Cardiac muscle cell (in vitro differentiated cells and primary cell): ENCODE measurements around the gene ERI2. TPM values are rescaled to one million over a fixed set of nuclear protein-coding genes. Genes with fewer than 3 reads are reported as not detected.

ENCODE experiments used
- DNase-seq, 2 donors: peaks; one replicate each; pipeline versions ENCODE4 v3.0.0 to v3.0.0-alpha.2; 2010 to 2017; ENCODE audit warnings: low read depth in 1 of 2, low spot score in 1 of 2
- H3K27ac ChIP-seq: fragments of 200-600 bp; sonication (generic); 2 replicates; pipeline ENCODE4 v1.5.1; 2016
- H3K27me3 ChIP-seq: fragments of 200-600 bp; sonication (generic); 2 replicates; pipeline ENCODE4 v1.6.0; 2016; ENCODE audit warnings: control low read depth
- H3K36me3 ChIP-seq: fragments of 200-600 bp; sonication (generic); 2 replicates; pipeline ENCODE4 v1.5.1; 2016; ENCODE audit warnings: control low read depth
- H3K4me1 ChIP-seq: fragments of 200-600 bp; sonication (generic); 2 replicates; pipeline ENCODE4 v1.8.1; 2017; ENCODE audit warnings: low read depth, mild to moderate bottlenecking, mixed run types
- H3K4me3 ChIP-seq: fragments of 200-600 bp; sonication (generic); 2 replicates; pipeline ENCODE4 v1.5.1; 2016; ENCODE audit warnings: mild to moderate bottlenecking
- H3K9me3 ChIP-seq: fragments of 200-600 bp; sonication (generic); 2 replicates; pipeline ENCODE4 v1.5.1; 2017; ENCODE audit warnings: low read depth, mild to moderate bottlenecking, control low read depth
- polyA plus RNA-seq: library from polyadenylated mRNA; unstranded; fragments of >200 nt; fragmentation: Nextera tagmentation; extraction: Ambion mirVana; gene quantifications from 2 replicates; pipeline ENCODE4 v1.2.1, GENCODE V29; 2016
- total RNA-seq: library from RNA; depleted of rRNA; stranded (reverse); fragments of >200 nt; gene quantifications from 2 replicates; pipeline ENCODE4 v1.2.3, GENCODE V29; 2016
- TF ChIP-seq, protein P1 (sequence below): IDR thresholded peaks from 2 replicates; pipeline ENCODE4 v1.5.1; 2012; ENCODE audit warnings: low read depth, mild to moderate bottlenecking, low read length

ERI2 gene
- total and polyA plus RNA-seq, 2 experiments from 2014 or later, result 18.1 to 28.0 TPM

DNA sequence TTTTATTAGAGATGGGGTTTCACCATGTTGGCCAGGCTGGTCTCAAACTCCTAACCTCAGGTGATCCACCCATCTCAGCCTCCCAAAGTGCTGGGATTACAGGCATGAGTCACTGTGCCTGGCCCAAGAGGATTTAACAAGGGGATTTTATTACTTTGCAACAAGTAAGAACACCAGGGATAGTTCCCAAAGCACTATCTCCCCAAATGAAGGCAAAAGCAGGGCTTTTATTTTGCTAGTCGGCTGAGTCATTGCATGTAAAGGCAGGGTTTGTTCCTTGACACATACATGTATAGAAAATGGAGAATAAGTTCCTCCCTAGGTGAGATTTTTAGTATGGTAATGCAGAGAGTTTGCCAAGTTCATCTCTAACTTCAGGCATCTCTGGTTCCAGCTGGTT is 24.1 kb upstream of the ERI2 start:
- Histone ChIP-seq H3K4me1 (no peaks in the 10 kb centered on the region), H3K9me3 (no peaks in the 10 kb centered on the region), H3K4me3 (no peak overlapping the region), H3K27ac (no peak overlapping the region), H3K27me3 (no peaks in the 10 kb centered on the region), H3K36me3 (peaks cover 10% of the 10 kb centered on the region)
- TF ChIP-seq, protein P1, sequence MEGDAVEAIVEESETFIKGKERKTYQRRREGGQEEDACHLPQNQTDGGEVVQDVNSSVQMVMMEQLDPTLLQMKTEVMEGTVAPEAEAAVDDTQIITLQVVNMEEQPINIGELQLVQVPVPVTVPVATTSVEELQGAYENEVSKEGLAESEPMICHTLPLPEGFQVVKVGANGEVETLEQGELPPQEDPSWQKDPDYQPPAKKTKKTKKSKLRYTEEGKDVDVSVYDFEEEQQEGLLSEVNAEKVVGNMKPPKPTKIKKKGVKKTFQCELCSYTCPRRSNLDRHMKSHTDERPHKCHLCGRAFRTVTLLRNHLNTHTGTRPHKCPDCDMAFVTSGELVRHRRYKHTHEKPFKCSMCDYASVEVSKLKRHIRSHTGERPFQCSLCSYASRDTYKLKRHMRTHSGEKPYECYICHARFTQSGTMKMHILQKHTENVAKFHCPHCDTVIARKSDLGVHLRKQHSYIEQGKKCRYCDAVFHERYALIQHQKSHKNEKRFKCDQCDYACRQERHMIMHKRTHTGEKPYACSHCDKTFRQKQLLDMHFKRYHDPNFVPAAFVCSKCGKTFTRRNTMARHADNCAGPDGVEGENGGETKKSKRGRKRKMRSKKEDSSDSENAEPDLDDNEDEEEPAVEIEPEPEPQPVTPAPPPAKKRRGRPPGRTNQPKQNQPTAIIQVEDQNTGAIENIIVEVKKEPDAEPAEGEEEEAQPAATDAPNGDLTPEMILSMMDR, result no peak
- DNase-seq, result no peak

DNA sequence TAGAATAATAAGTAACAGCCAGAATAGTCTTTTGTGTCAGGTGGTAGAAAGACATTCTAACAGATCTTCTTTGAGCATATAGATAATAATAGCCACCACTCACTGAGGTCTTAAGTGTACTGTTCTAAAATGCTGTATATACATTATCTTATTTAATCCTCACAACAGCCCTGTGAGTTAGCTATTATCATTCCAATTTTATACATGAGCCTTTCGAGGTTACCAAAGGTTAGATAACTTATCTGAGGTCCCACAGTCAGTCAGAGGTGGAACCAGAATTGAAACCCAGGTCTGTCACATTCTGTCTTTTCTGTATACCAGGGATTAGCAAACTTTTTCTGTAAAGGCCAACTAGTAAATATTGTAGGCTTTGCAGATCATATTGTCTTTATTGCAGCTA is 23.3 kb upstream of the ERI2 start:
- Histone ChIP-seq H3K4me1 (no peaks in the 10 kb centered on the region), H3K27ac (no peak overlapping the region), H3K27me3 (no peaks in the 10 kb centered on the region), H3K4me3 (no peak overlapping the region), H3K9me3 (no peaks in the 10 kb centered on the region), H3K36me3 (peaks cover 10% of the 10 kb centered on the region)
- TF ChIP-seq, protein P1, result no peak
- no peak for DNase-seq

DNA sequence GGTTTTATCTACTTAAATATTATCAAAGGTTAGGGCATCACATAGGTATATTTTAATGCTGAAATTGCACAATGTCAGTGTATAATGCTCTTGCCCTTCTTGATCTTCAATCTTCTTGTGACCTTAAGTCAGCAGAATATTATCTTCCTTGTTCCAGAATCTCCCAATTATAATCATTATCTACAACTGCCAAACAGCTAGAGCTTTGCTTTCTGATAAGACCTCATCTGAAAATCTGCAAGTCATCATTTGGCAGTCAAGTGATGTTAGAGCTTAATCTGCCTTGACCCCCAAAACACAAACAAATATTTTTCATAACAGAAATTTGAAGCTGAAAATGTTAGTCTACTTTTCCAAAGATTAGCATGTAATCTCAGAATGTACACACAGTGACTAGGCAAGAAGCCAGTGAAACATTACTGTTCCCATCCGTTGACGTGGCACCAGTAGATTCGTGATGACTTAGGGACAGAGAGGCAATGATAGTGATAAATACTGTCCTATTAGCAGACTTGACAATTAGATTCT is 19.8 kb upstream of the ERI2 start:
- Histone ChIP-seq H3K36me3 (peaks cover 13% of the 10 kb centered on the region), H3K4me3 (no peak overlapping the region), H3K4me1 (peaks cover 3% of the 10 kb centered on the region), H3K27me3 (no peaks in the 10 kb centered on the region), H3K27ac (no peak overlapping the region), H3K9me3 (no peaks in the 10 kb centered on the region)
- peak in 1 of 2 donors; percentile 40 for DNase-seq
- TF ChIP-seq, protein P1, result no peak

DNA sequence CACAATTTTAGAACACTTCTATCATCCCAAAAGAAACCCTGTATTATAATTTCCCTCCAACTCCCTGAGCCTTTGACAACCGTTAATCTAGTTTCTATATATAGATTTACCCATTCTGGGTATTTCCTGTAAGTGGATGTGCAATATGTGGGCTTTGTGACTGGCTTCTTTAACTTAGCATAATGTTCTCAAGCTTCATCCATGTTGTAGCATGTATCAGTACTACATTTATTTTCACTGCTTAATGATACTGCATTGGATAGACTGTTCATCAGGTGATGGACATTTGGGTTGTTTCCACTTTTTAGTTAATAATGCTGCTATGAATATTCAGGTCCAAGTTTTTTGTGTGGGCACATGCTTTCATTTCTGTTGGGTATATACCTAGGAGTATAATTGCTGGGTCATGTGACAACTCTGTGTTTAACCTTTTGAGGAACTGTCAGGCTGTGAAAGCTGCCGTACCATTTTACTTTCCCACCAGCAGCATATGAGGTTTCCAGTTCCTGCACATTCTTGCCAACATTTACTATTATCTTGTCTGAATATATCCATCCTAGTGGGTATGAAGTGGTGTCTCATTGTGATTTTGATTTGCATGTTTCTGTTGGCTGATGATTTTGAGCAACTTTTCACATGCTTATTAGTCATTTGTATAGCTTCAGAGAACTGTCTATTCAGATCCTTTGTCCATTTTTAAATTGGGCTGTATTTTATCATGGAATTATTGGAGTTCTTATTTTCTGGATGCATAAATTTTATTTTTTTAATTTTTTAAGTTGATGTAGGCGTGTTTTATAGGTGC is 16.5 kb upstream of the ERI2 start:
- H3K4me3 ChIP-seq, result no peak overlapping the region
- H3K4me1 ChIP-seq, result peaks cover 3% of the 10 kb centered on the region

DNA sequence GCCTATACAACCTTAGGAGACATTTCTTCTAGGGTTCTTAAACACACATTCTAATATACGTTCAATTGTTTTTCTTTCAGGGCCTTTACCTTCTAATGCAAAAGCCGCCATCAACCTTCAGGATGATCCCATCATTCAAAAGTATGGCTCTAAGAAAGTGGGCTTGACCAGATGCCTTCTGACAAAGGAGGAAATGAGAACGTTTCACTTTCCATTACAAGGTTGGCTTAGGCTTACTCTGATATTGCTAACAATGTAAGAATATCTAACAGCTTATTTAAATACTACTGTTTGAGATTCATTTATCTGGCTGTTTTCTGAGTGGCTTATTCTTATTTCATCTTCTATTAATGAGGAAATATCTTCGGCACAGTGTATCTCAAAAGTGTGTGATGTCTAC is 15.4 kb upstream of the ERI2 start:
- Histone ChIP-seq H3K36me3 (peaks cover 12% of the 10 kb centered on the region), H3K4me3 (no peak overlapping the region), H3K27ac (no peak overlapping the region), H3K9me3 (no peaks in the 10 kb centered on the region), H3K27me3 (no peaks in the 10 kb centered on the region), H3K4me1 (peaks cover 3% of the 10 kb centered on the region)
- no peak for DNase-seq
- TF ChIP-seq, protein P1, result no peak

More for the DNA sequence above, 16.5 kb upstream of the ERI2 start:
- H3K36me3 ChIP-seq, result peaks cover 12% of the 10 kb centered on the region
- TF ChIP-seq, protein P1, result no peak
- no peak for DNase-seq
- no peaks in the 10 kb centered on the region for H3K27me3 ChIP-seq
- H3K9me3 ChIP-seq, result no peaks in the 10 kb centered on the region
- no peak overlapping the region for H3K27ac ChIP-seq
